Measurements from ENCODE around the gene SHISA8.

GRCh38 chr22:41899110-41899509, 15.8 kb downstream of the SHISA8 start:
- no peak for TF ChIP-seq CTCF (IDR thresholded peaks at IDR 0.05)
- TF ChIP-seq POLR2AphosphoS5 (IDR thresholded peaks at IDR 0.05), result no peak
- no peak for TF ChIP-seq POLR2A (IDR thresholded peaks at IDR 0.05)
- no peak for TF ChIP-seq EP300 (IDR thresholded peaks at IDR 0.05)

Measured in stomach (tissue), 4 donors.